HG02938 (cell line): Measurements from ENCODE around the gene AK2.
"Not testable (repeated sequence)": the region's sequence is repeated elsewhere in the genome, so short reads cannot be mapped to it uniquely, and the experiment has no call there.

Experiments
- ATAC-seq: cut with Tn5 transposase; IDR thresholded peaks from one replicate; pipeline ENCODE4 v1.9.1; 2021; ENCODE audit warnings: mild to moderate bottlenecking, moderate library complexity; ENCODE audit not compliant: unreplicated experiment

The AK2 gene

GRCh38 chr1:33025180-33025569 lies 11.5 kb downstream of the AK2 start:
- no peak for ATAC-seq

DNA sequence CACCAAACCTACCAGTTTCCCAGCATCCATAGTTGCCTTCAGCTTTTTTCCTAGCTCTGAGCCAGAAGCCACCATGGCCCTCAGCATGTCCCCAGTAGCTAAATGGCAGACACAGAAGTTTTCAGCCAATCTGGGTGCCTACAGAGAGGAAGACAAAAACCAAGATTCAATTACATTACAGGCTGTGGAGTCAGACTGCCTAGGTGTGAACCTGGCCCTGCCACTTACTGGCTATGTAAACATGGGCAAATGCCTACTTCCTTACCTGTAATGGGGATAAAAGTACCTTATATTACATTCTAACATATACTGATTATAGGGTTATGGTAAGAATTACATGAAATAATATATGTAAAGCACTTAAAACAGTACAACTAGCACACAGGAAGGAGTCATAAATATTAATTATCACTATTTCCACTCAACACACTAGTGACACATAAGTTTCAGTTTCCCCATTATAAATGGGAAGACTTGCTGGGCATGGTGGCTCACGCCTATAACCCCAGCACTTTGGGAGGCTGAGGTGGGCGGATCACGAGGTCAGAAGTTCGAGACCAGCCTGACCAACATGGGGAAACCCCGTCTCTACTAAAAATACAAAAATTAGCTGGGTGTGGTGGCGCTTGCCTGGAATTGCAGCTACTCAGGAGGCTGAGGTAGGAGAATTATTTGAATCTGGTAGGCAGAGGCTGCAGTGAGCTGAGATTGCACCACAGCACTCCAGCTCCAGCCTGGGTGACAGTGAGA lies 12.1 kb downstream of the AK2 start:
- ATAC-seq = not testable (repeated sequence)

GRCh38 chr1:33022650-33023200 lies 14.0 kb downstream of the AK2 start:
- ATAC-seq = no peak

DNA sequence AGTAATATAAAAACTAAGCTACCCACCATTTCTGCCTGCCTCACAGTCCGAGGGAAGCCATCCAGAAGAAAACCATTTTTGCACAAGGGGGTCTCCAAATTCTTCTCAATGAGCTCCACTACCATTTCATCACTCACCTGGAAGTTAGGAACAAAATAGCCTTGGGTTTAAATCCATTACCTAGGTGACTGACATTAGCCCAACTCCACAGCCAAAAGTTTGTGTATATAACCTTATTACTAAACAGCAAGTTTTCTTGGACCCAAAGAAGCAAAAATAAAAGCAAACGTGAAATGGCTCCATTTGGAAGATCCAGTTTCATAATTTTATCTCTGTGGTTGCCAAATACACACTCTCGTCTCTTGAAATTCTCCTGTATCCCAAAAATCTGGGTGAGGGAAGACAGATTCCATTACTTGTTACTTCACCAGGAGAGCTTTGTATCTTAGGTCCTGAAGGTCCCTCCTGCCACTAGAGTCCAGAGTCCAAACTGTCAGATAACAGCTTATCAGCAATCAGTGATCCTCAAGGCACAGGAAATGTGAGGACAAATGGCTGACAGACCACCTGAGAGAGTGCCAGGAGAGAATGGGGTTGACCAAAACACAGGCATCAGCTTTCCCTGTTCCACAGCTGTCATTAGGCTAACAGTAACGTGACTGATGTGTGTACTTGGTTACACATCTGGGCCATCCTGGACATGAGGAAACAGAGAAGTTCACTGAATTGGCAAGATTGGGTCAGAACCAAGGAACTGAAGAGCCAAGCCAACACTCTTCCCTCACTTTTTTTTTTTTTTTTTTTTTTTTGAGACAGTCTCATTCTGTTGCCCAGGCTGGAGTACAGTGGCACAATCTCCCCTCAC lies 14.9 kb downstream of the AK2 start:
- ATAC-seq = no peak

DNA sequence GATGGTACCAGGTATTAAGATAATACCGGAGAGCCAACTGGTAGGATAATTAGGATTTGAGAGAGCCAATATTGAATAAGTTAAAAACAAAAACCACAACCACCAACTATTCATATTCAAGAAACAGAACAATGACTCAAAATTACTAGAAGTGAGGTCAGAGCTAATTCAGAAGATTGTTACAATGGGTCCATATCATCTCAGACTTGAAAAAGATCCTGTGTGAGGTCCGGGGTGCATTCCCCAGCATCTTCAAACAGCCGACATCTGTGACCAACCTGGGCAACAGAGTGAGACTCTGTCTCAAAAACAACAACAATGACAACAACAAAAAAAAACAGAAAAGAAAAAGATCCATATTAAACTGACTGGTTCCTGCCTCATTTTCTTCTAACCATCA lies 18.6 kb downstream of the AK2 start:
- no peak for ATAC-seq

GRCh38 chr1:33017175-33017574 lies 19.5 kb downstream of the AK2 start:
- ATAC-seq = no peak

GRCh38 chr1:33015216-33015615 lies 21.5 kb downstream of the AK2 start:
- ATAC-seq = no peak

DNA sequence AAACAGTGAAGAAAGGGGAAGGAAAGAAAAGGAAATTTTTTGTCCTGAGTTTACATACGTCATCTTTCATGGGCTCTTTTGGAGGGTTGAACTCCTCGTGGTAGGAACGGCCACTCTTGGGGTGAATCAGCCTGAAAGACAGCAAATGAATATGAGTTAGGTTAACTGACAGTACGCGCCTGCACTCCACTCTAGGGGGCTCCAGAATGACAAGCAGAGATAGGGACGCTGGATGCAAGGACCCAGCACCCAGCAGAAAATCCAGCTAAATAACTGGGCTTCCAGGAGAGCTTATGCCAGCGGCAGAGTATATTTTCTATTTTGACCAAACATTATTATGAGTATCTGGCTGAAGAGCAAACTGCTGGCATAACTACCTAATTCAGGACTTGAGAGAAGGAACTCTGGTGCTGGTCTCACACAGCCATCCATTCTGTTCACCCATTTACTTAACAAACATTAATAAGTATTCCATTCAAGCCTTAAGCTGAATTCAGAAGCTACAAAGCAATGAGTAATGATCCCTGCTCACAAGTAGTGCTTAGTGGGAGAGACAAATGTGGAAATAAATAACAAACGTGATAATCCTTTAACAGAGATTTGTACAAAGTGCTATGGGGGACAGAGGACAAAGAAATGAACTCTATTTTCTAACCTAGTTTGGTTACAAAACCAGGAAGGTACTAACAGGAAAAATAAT lies 22.1 kb downstream of the AK2 start:
- no peak for ATAC-seq

- no peak for ATAC-seq
Observed at GRCh38 chr1:33013791-33014190, 22.9 kb downstream of the AK2 start.

GRCh38 chr1:33012165-33012564 lies 24.5 kb downstream of the AK2 start:
- ATAC-seq = no peak

DNA sequence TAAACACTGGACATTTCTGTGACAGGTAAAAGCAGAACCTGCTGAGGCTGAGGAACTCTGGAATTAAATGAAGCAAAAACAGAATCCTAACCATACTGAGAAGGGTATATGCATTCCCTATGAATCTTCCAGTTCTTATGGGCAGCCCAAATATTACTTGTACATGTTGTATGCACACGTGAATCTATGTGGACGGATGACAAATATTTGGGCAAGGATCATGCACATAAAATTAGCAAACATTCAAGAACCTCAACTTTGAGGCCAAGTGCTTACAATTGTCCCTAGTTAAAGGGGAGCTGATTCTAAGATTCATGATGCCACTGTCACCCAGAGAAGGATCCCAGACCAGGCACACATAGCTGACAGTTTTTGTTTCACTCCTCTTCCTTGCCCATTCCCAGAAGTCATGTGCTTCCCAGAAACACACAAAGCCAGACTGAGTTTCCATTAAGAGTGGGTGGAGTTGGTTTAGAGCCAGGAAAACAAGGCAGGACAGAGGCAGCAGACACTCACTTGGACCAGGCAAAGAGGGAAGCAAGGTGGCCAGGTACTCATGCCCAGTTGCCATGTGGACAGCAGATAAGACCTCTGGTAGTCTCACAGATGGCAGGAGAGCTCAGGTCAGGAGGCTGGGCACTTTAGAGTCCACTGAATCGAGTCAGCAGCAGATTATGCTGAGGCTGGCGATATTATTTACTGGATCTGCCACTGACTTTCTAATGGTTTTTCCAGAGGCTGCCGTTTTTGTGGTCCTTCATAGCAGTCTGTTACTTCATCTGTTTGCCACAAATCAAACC lies 25.6 kb downstream of the AK2 start:
- ATAC-seq = no peak

GRCh38 chr1:33009561-33009960 lies 27.1 kb downstream of the AK2 start:
- no peak for ATAC-seq

- no peak for ATAC-seq
Observed at GRCh38 chr1:33008051-33008914, 28.4 kb downstream of the AK2 start.

- no peak for ATAC-seq
Observed at GRCh38 chr1:33007190-33008050, 29.3 kb downstream of the AK2 start.

DNA sequence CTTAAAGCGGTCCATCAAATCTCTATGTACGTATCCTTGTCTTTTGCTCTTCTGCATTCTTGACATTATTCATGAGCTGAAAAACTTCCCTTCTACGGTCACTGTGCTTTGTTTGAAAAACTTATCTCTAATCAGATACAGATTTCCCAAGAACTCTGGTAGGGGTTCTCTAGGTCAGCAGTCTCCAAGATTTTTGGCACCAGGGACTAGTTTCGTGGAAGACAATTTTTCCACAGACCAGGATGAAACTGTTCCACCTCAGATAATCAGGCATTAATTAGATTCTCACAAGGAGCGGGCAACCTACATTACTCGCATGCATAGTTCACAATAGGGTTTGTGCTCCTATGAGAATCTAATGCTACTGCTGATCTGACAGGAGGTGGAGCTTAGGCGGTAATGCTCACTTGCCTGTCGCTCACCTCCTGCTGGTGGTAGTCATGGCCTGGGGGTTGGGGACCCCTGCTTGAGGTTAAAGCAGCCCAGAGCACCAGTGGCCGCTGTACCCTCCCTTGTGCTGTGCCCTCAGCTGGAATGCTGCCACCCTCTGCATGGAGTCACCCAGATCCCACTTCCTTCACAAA lies 30.8 kb downstream of the AK2 start:
- ATAC-seq = no peak

DNA sequence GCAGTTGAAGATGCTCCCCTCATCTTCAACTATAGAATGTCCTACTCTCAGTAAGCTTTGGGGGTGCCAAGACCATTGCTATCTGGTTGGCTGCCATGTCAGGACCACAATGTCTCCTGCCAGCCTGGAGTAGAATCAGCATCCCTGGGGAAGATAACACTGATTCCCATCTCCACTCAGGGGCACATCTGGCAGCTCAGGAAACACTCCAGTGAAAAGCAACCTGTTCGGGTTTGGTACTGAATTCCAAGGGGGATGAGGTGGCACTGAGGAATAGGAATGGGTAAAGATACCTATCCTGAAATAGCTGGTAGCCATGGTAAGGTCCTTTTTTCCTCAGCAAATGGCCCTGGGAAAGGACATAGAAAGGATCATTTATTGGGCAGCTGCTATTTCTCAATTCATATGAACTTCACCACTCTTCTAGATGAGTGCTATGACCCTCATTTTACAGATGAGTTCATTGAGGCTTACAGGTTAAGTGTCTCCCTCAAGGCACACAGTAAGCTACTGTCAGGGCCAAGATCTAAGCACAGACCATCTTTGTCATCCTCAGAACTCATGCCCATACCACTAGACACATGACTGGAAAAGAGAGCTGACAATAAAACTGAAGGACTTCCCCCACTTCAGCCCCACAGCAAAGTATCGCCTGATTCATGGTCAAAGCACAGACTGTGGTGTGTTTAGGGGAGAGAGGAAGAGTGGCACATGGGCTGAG lies 31.4 kb downstream of the AK2 start:
- ATAC-seq = no peak

DNA sequence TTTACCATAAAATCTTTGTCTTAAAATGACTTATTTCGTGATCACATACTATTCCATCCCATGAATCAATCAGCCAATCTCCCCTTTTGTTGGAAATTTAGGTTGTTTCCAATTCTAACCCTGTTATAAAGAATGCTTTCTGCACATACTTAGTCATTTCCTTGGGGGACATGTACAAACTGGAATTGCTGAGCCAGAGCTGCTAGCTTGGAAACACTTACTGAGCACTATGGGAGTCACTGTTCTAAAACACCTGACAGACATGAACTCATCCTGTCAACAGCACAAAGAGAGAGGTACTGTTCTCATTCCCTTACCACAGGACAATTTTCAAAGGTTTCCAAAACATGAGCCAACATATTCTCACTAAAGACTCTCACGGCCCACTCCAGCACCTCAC lies 32.1 kb downstream of the AK2 start:
- ATAC-seq = no peak

DNA sequence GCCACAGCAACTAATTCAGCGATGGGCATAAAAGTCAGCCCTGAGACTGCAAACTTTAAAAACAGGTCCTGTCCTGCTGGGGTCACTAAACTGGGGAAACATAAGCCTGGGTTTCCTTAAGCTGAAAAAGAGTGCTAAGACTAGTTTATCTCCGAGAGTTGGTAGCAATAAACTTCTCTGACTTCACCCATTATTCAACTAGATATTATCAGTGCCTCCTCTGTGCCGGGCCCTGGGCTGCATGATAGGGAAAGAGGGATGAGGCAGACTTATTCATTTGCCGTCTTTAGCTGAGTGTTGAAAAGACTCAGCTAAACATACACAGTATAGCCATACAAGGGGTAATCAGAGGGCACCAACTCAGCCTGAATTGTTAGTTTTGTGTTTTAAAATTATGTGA lies 33.0 kb downstream of the AK2 start:
- no peak for ATAC-seq
